Panc1 (cell line): Measurements from ENCODE around the gene DIP2C. TPM values are rescaled to one million over a fixed set of nuclear protein-coding genes. Genes with fewer than 3 reads are reported as not detected.
"Not testable (repeated sequence)": the region's sequence is repeated elsewhere in the genome, so short reads cannot be mapped to it uniquely, and the experiment has no call there.

Experiments used
- ATAC-seq: fragments of 200-7000 bp; cut with Tn5 transposase; 2 replicates; pipeline ENCODE4 v1.9.1; 2020; ENCODE audit warnings: mild to moderate bottlenecking, moderate library complexity
- BruUV-seq: library from RNA; stranded (reverse); fragments of 400-500 nt; replicated peaks from 2 replicates; lab custom pipeline; 2021; lab: Mats Ljungman, UMichigan
- CTCF ChIA-PET: fragments of 300-600 bp; sonication (Branson Sonifier 250); formaldehyde crosslinking; loops from one replicate; lab custom pipeline; 2022; ENCODE audit warnings: antibody characterized with exemption; lab: Charles Lee
- POLR2A ChIA-PET: fragments of 300-600 bp; sonication (Branson Sonifier 250); formaldehyde crosslinking; loops from one replicate; lab custom pipeline; 2022; ENCODE audit warnings: antibody characterized with exemption; lab: Charles Lee
- DNase-seq: peaks from one replicate; pipeline ENCODE4 v3.0.0-alpha.2; 2010; ENCODE audit warnings: low read depth, low spot score
- H3K27ac ChIP-seq: 2 replicates; pipeline ENCODE4 v1.5.1; 2011; ENCODE audit warnings: mild to moderate bottlenecking, low read length, inconsistent platforms
- H3K27me3 ChIP-seq: fragments of 200-500 bp; sonication (Bioruptor generic); 2 replicates; pipeline ENCODE4 v1.6.0; 2014; ENCODE audit warnings: low read length, inconsistent platforms; ENCODE audit not compliant: control insufficient read depth, insufficient read depth
- H3K36me3 ChIP-seq: fragments of 200-500 bp; sonication (Bioruptor generic); 2 replicates; pipeline ENCODE4 v1.5.1; 2014; ENCODE audit warnings: inconsistent platforms, mild to moderate bottlenecking, low read length, moderate library complexity; ENCODE audit not compliant: control insufficient read depth, insufficient read depth
- H3K4me1 ChIP-seq: 2 replicates; pipeline ENCODE4 v1.5.1; 2011; ENCODE audit warnings: inconsistent platforms, mild to moderate bottlenecking, low read length, moderate library complexity; ENCODE audit not compliant: control insufficient read depth, insufficient read depth
- H3K4me3 ChIP-seq, 2 experiments: 2 replicates each; pipeline ENCODE4 v1.5.1; 2011 to 2012; ENCODE audit warnings: low read depth in 2 of 2, low read length in 2 of 2, mild to moderate bottlenecking in 2 of 2, inconsistent platforms in 1 of 2, moderate library complexity in 1 of 2
- H3K9me3 ChIP-seq: fragments of 200-500 bp; sonication (Bioruptor generic); 2 replicates; pipeline ENCODE4 v1.5.1; 2014; ENCODE audit warnings: low read depth, mild to moderate bottlenecking, inconsistent platforms, low read length, moderate library complexity; ENCODE audit not compliant: control insufficient read depth, insufficient read depth
- CTCF ChIP-seq: fragments of 450-650 bp; IDR thresholded peaks from 2 replicates; pipeline ENCODE4 v1.5.1; 2017; ENCODE audit warnings: mild to moderate bottlenecking
- POLR2AphosphoS5 ChIP-seq: IDR thresholded peaks from 2 replicates; pipeline ENCODE4 v1.6.1; 2012; ENCODE audit warnings: mild to moderate bottlenecking, low read depth, low read length, moderate library complexity
- REST ChIP-seq, 2 experiments: IDR thresholded peaks; 2 replicates each; pipeline ENCODE4 v1.6.1; 2011 to 2012; ENCODE audit warnings: low read depth in 2 of 2, control low read depth in 1 of 2, low read length in 1 of 2, mild to moderate bottlenecking in 1 of 2, moderate library complexity in 1 of 2; ENCODE audit not compliant: insufficient read depth in 1 of 2
- SIN3A ChIP-seq: IDR thresholded peaks from 2 replicates; pipeline ENCODE4 v1.6.1; 2012; ENCODE audit warnings: low read depth, mild to moderate bottlenecking, low read length, moderate library complexity, borderline replicate concordance; ENCODE audit not compliant: insufficient read depth
- TCF7L2 ChIP-seq: IDR thresholded peaks from 2 replicates; pipeline ENCODE4 v1.6.1; 2011; ENCODE audit warnings: mild to moderate bottlenecking, low read depth, low read length, inconsistent platforms
- in situ Hi-C: cut with HindIII; loops from 2 replicates; pipeline ENCODE4 v1.10.0; 2016; ENCODE audit warnings: low sequenced_read_pairs, low pct_unique_long_range_greater_than_20kb
- intact Hi-C: fragments of 100-400 bp; cut with micrococcal nuclease; formaldehyde crosslinking; loops from one replicate; pipeline ENCODE4 v1.10.0; 2022; ENCODE audit not compliant: unreplicated experiment
- total RNA-seq: library from RNA; stranded (reverse); gene quantifications from one replicate; pipeline ENCODE4 v1.2.1, GENCODE V29; 2021; ENCODE audit not compliant: unreplicated experiment

DIP2C gene
- total RNA-seq, 1 experiment from 2014 or later: 13.2 TPM

DNA sequence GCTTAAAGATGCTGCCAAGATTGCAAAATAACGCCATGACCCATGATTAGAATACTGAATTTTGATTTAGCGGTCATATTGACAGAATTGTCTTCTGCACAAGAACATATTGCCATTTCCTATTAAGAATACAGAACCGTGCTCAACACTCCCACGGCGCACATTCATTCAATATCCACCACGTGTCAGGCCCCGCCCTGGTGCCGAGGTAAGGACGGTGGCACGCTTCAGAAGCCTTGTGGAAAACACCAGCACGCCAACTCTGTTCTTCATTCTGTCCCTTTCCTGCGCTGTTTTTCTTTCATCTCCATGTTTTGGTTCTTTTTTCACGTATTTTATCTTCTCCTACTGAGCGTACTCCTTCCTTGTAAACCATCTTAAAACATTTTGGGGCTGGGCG, 364.9 kb downstream of the DIP2C start:
- BruUV-seq: no TSS peak
- TF ChIP-seq SIN3A (no peak), CTCF (no peak), TCF7L2 (no peak), POLR2AphosphoS5 (no peak), REST (IDR thresholded peaks at IDR 0.05; ENCODE audit: insufficient read depth in 1 of 2, low read depth in 2 of 2, low read length in 1 of 2) (no peak)
- Histone ChIP-seq H3K4me3 (no peak overlapping the region), H3K27me3 (no peaks in the 10 kb centered on the region), H3K27ac (no peak overlapping the region), H3K36me3 (no peaks in the 10 kb centered on the region), H3K4me1 (peaks cover 4% of the 10 kb centered on the region), H3K9me3 (no peaks in the 10 kb centered on the region)
- intact Hi-C loops: no loop called here
- ChIA-PET CTCF (no interaction called here), POLR2A (no interaction called here)
- DNase-seq (no peak), ATAC-seq (no peak)
- in situ Hi-C loops: no loop called here

- intact Hi-C loops (no loop called here), in situ Hi-C loops (no loop called here)
- ChIA-PET POLR2A (no interaction called here), CTCF (no interaction called here)
- Histone ChIP-seq H3K4me3 (peak overlapping the region in 1 of 2 experiments; percentile 41; a peak in 2 of 4 replicates), H3K36me3 (no peaks in the 10 kb centered on the region), H3K9me3 (no peaks in the 10 kb centered on the region), H3K27me3 (no peaks in the 10 kb centered on the region), H3K27ac (no peak overlapping the region; the same call in 1 of the 2 replicates), H3K4me1 (no peaks in the 10 kb centered on the region; the same call in 1 of the 2 replicates)
- TF ChIP-seq TCF7L2 (no peak), POLR2AphosphoS5 (no peak), REST (IDR thresholded peaks at IDR 0.05; ENCODE audit: insufficient read depth in 1 of 2, low read depth in 2 of 2, low read length in 1 of 2) (no peak), CTCF (no peak), SIN3A (no peak)
- ATAC-seq: peak; percentile 99
- peak; percentile 85 for DNase-seq
- BruUV-seq: no TSS peak
Measured at GRCh38 chr10:323651-324293, 365.7 kb downstream of the DIP2C start.

DNA sequence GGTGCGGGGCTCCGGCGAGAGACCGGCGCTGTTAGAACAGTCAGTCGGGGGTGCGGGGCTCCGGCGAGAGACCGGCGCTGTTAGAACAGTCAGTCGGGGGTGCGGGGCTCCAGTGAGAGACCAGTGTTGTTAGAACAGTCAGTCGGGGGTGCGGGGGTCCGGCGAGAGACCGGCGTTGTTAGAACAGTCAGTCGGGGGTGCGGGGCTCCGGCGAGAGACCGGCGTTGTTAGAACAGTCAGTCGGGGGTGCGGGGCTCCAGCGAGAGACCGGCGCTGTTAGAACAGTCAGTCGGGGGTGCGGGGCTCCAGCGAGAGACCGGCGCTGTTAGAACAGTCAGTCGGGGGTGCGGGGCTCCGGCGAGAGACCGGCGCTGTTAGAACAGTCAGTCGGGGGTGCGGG, 366.4 kb downstream of the DIP2C start:
- H3K27ac ChIP-seq, H3K27me3 ChIP-seq, POLR2A ChIA-PET, H3K4me3 ChIP-seq, ATAC-seq, DNase-seq, in situ Hi-C loops, BruUV-seq, intact Hi-C loops, CTCF ChIA-PET, H3K36me3 ChIP-seq, H3K9me3 ChIP-seq, H3K4me1 ChIP-seq: not testable (repeated sequence)
